Activated T-cell treated with anti-CD3 and anti-CD28 coated beads, Interleukin-2, amount 50 U/mL, for 24 hours (primary cell): Measurements from ENCODE around the gene PHF19.

Source experiments
- DNase-seq: peaks from one replicate; pipeline ENCODE4 v3.0.0-alpha.2; 2020
- H3K27ac Mint-ChIP-seq: 2 replicates; pipeline ENCODE4 v1.8.0; 2020; ENCODE audit warnings: mild to moderate bottlenecking, mixed read lengths
- H3K27me3 Mint-ChIP-seq: 2 replicates; pipeline ENCODE4 v1.8.0; 2020; ENCODE audit warnings: mixed read lengths
- H3K36me3 Mint-ChIP-seq: 2 replicates; pipeline ENCODE4 v1.8.0; 2020; ENCODE audit warnings: low read depth, mixed read lengths
- H3K4me1 Mint-ChIP-seq: 2 replicates; pipeline ENCODE4 v1.8.0; 2020; ENCODE audit warnings: low read depth, mixed read lengths
- H3K4me3 Mint-ChIP-seq: 2 replicates; pipeline ENCODE4 v1.8.0; 2020; ENCODE audit warnings: mild to moderate bottlenecking, moderate library complexity, mixed read lengths
- H3K9me3 Mint-ChIP-seq: 2 replicates; pipeline ENCODE4 v1.8.0; 2020; ENCODE audit warnings: mixed read lengths

Gene PHF19

DNA sequence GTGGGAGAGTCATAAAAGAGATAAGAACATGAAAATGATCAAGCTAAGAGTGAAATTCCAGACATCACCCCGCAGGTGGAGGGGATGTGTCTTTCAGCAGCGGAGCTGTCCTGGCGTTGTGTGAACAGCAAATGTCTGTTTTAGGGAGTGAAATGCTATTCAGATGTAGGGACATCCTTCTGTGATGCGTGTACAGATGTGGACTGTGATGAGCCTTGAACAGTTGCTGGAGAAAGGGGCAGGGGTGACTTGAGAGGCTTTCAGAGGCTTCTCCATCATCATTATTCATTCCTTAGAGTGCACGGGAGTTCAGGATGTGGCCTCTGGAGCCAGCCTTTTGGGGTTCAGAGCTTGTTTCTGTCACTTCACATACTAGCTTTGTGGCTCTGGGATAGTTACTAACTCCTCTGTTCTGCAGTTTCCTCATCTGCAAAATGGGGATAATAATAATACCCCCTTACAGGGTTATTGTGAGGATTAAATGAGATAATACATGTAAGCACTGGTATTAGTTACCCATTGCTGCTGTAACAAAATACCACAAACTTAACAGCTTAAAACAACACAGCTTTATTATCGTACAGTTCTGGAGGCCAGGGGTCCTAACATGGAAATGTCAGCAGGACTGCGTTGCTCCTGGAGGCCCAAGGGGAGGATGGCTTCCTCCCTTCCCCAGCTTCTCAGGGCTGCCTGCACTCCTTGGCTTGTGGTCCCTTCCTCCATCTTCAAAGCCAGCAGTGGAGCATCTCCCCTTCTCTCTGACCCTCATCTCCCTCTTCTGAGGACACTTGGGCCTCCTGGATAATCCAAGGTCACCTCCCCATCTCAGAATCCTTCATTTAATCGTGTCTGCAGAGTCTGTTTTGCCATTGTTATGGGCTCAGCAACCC, 40.2 kb upstream of the PHF19 start:
- no peak for DNase-seq
- peak overlapping the region; percentile 90 for H3K27ac Mint-ChIP-seq
- H3K9me3 Mint-ChIP-seq = no peaks in the 10 kb centered on the region
- peaks cover 97% of the 10 kb centered on the region for H3K36me3 Mint-ChIP-seq
- H3K4me3 Mint-ChIP-seq = peak overlapping the region; percentile 58
- peaks cover 92% of the 10 kb centered on the region for H3K4me1 Mint-ChIP-seq
- H3K27me3 Mint-ChIP-seq = no peaks in the 10 kb centered on the region

DNA sequence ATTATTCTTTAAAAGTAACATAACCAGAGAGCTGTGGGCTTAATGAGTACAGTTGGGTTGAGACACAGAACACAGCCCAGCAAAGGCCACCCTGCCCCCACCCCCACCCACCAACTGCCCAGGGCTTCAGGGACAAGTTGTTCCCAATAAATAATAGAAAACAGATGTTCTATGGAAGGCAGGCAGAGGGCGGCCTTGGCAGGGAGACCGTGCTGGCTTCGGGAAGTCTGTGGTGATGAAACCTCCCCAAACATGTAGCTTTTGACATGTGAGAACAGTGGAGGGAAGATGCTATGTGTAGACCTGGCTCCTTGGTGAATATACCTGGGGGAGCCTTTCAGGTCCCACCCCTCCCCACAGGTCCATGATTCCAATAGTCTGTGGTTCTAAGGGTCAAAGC, 39.6 kb upstream of the PHF19 start:
- peaks cover 97% of the 10 kb centered on the region for H3K36me3 Mint-ChIP-seq
- H3K4me3 Mint-ChIP-seq = peak overlapping the region; percentile 58
- no peak for DNase-seq
- H3K27ac Mint-ChIP-seq = peak overlapping the region; percentile 90
- H3K9me3 Mint-ChIP-seq = no peaks in the 10 kb centered on the region
- H3K27me3 Mint-ChIP-seq = no peaks in the 10 kb centered on the region
- peaks cover 92% of the 10 kb centered on the region for H3K4me1 Mint-ChIP-seq

DNA sequence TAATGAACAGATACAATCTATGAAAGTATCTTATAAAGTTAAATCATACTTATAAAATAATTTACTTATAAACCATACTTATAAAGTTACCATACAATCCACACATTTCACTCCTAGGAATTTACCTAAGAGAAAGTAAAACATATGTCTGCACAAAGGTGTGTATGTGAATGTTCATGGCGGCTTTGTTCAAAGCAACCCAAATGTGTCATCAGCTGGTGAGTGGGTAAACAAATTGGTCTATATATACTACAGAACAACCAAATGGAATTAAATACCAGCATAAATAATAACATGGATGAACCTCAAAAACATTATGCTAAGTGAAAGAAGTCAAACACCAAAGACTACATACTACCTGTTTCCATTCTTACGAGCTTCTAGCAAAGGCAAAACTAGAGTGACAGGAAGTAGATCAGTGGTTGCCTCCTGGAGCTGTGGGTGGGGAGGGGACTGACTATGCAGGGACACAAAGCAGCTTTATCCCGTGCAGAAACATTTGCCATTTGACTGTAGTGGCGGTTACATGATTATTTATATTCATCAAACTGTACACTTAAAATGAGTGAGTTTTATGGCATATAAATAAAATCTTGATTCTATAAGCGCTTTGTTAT, 39.0 kb upstream of the PHF19 start:
- peak overlapping the region; percentile 58 for H3K4me3 Mint-ChIP-seq
- no peaks in the 10 kb centered on the region for H3K27me3 Mint-ChIP-seq
- H3K36me3 Mint-ChIP-seq = peaks cover 97% of the 10 kb centered on the region
- peak overlapping the region; percentile 90 for H3K27ac Mint-ChIP-seq
- DNase-seq = peak; percentile 45
- H3K4me1 Mint-ChIP-seq = peaks cover 92% of the 10 kb centered on the region
- peaks cover 2% of the 10 kb centered on the region for H3K9me3 Mint-ChIP-seq

DNA sequence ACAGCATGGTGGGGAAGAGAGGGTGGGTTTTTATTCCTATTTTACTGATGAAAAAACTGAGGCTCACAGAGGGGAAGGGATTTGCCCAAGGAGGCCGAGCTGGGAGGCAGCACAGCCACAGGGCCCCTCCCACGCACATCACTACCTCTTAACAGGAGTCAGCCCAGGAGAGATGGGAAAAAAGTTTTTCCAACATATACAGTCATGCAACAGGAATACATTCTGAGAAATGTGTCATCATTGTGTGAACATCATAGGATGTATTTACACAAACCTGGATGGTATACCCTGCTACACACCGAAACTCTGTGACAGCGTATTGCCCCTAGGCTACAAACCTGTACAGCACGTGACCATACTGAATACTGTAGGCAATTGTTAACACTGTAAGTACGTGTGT, 38.0 kb upstream of the PHF19 start:
- Mint-ChIP-seq H3K4me1 (peaks cover 92% of the 10 kb centered on the region), H3K4me3 (peak overlapping the region; percentile 18), H3K9me3 (peaks cover 2% of the 10 kb centered on the region), H3K36me3 (peaks cover 97% of the 10 kb centered on the region), H3K27me3 (no peaks in the 10 kb centered on the region), H3K27ac (peak overlapping the region; percentile 94)
- DNase-seq = no peak

DNA sequence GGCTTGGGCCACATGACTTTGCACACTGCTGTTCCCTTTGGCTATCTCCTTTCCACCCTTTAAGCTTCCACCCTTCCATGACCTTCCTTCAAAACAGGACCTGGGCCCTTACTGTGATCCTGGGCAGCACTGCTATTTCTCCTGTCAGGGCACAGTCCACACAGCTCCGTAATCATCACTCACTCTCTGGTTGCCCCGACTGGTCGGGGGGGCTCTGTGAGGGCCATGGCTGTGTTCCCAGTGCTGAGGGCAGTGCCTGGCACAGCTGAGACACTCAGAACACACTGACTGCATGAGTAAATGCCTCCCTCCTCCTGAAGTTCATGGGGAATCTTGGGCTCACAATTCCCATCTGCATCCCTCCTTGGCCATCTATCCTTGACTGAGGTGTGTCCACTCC, 37.4 kb upstream of the PHF19 start:
- H3K4me1 Mint-ChIP-seq = peaks cover 92% of the 10 kb centered on the region
- H3K27ac Mint-ChIP-seq = peak overlapping the region; percentile 94

DNA sequence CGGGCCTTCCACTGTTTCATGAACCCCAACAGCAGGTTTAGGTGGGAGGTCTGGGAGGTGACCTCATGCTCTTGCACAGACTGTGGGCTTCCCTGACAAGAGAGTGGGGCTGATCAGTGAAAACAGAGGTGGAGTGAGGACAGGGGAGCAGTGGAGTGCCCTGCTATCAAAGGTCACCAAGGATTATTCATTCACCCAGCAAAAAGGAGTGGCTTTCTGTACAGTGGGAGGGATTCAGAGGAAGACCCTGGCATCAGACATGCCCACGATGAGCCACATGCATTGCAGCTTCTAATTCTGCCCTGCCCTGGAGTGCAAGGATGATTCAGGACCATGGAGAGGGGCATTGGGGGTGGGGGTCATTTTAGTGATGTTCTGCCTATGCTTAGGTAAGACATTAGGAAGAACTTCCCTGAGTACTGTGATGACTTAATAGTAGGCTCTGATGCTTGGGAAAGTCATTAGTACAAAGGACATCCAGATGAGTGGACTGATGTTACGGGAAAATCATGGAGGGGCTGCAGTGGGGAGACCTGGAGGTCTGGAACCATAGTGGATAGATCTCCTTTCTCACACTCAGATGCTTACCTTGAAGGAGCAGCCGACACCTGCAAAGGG, 36.8 kb upstream of the PHF19 start:
- peak; percentile 47 for DNase-seq
- H3K27ac Mint-ChIP-seq = peak overlapping the region; percentile 94
- peaks cover 97% of the 10 kb centered on the region for H3K36me3 Mint-ChIP-seq

More for the DNA sequence above, 37.4 kb upstream of the PHF19 start:
- H3K9me3 Mint-ChIP-seq = peaks cover 2% of the 10 kb centered on the region
- no peak for DNase-seq
- peak overlapping the region; percentile 18 for H3K4me3 Mint-ChIP-seq
- H3K27me3 Mint-ChIP-seq = no peaks in the 10 kb centered on the region
- H3K36me3 Mint-ChIP-seq = peaks cover 97% of the 10 kb centered on the region

DNA sequence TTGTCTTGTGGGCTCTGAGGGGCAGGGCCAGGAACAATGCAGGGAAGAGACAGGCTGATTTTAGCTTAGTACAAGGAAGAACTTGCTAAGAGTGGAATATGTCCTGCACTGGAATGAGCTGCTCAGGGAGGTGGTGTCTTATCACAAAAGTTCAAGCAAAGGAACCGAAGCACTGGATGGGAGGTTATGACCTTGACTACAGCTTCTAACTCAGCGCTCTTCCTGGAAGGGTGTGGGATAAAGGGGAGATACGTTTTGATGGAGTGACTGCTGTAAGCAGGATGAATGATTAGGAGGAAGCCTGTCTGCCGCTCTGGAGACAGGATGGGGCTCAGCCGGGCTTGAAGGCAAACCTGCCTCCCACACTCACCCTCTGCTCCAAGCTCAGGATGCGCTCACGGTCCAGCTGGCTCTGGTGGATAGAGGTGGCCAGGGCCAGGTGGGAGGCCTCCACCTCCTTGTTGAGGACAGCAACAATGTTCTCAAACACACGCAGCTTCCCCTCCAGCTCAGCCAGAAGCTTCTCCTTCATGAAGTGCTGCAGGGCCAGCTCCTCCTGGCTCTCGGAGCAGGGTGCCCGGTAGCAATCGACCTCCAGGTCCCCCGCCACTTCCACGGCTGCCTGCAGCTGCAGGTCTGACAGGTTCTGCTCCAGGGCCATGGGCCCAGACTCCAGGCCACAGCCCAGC, 36.1 kb upstream of the PHF19 start:
- peaks cover 98% of the 10 kb centered on the region for H3K36me3 Mint-ChIP-seq
- peaks cover 94% of the 10 kb centered on the region for H3K4me1 Mint-ChIP-seq
- H3K27me3 Mint-ChIP-seq = no peaks in the 10 kb centered on the region
- H3K9me3 Mint-ChIP-seq = peaks cover 2% of the 10 kb centered on the region
- DNase-seq = peak; percentile 33
- H3K4me3 Mint-ChIP-seq = peak overlapping the region; percentile 29
- H3K27ac Mint-ChIP-seq = peak overlapping the region; percentile 94

More for the DNA sequence above, 36.8 kb upstream of the PHF19 start:
- Mint-ChIP-seq H3K4me1 (peaks cover 92% of the 10 kb centered on the region), H3K4me3 (peak overlapping the region; percentile 29), H3K9me3 (peaks cover 2% of the 10 kb centered on the region), H3K27me3 (no peaks in the 10 kb centered on the region)

DNA sequence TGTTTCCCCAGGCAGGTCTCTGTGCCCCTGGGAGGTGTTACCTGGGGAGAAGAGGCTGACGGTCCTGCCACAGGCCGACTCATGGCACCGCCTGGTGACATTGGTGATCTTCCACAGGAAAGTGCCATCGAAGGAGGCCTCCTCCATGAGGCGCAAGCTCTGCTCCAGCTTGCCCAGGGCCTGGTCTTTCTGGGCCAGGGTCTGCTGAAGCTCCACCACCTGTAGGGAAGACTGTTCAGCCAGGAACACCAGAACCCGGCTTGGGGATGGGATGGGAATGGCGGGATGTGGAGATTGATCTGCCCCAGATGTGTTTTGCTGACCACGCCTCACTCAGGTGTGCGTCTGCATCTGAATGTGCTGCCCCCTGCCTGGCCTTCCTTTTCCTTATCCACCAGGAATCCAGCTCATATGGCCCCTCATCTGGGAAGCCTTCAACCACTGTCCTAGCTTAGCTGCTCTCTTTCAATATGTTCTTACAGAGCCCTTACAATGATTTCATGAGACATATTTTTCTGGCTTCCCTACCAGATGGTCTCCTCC, 34.4 kb upstream of the PHF19 start:
- no peak for DNase-seq
- H3K9me3 Mint-ChIP-seq = peaks cover 2% of the 10 kb centered on the region
- H3K27me3 Mint-ChIP-seq = no peaks in the 10 kb centered on the region
- H3K4me1 Mint-ChIP-seq = peaks cover 93% of the 10 kb centered on the region
- peak overlapping the region; percentile 39 for H3K4me3 Mint-ChIP-seq
- peak overlapping the region; percentile 94 for H3K27ac Mint-ChIP-seq
- peaks cover 97% of the 10 kb centered on the region for H3K36me3 Mint-ChIP-seq

DNA sequence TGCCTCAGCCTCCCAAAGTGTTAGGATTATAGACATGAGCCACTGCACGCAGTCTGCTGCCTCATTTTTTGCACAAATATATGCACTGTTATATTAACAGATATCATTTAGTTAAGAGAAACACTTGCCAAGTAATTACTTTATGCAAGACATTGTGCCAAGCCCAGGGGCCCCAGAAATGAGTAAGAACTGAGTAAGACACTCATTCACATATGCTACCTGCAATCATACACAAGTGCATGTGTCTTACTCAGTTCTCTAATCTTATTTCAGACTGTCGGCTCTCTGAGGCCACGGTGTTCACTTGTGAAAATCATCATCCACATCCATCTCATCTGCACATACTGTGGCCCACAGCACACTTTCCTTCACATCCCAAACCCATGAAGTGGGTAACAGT, 33.7 kb upstream of the PHF19 start:
- Mint-ChIP-seq H3K27me3 (no peaks in the 10 kb centered on the region), H3K27ac (peak overlapping the region; percentile 94), H3K4me3 (peak overlapping the region; percentile 36), H3K4me1 (peaks cover 94% of the 10 kb centered on the region), H3K9me3 (peaks cover 2% of the 10 kb centered on the region), H3K36me3 (peaks cover 99% of the 10 kb centered on the region)
- DNase-seq = no peak

DNA sequence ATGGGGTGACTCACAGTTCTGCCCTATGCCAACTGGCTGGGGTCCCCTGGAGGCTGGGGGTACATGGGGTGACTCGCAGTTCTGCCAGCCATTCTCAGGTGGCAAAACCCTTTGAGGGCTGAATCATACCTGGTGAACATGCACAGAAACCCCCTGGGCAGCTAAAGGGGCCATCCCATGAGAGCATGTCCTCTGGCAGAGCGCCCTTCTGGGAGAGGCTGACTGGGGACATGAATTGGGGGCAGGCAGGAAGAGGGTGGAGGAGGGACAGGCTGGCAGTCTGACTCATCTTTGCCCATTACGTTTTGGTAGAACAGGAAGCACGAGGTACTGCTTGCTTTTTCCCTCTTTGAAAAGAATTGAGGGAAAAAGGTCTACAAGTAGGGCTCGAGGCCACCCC, 32.9 kb upstream of the PHF19 start:
- peak; percentile 62 for DNase-seq
- H3K9me3 Mint-ChIP-seq = peaks cover 2% of the 10 kb centered on the region
- peaks cover 99% of the 10 kb centered on the region for H3K4me1 Mint-ChIP-seq
- peaks cover 99% of the 10 kb centered on the region for H3K36me3 Mint-ChIP-seq
- peak overlapping the region; percentile 8 for H3K4me3 Mint-ChIP-seq
- H3K27me3 Mint-ChIP-seq = no peaks in the 10 kb centered on the region
- H3K27ac Mint-ChIP-seq = peak overlapping the region; percentile 94

DNA sequence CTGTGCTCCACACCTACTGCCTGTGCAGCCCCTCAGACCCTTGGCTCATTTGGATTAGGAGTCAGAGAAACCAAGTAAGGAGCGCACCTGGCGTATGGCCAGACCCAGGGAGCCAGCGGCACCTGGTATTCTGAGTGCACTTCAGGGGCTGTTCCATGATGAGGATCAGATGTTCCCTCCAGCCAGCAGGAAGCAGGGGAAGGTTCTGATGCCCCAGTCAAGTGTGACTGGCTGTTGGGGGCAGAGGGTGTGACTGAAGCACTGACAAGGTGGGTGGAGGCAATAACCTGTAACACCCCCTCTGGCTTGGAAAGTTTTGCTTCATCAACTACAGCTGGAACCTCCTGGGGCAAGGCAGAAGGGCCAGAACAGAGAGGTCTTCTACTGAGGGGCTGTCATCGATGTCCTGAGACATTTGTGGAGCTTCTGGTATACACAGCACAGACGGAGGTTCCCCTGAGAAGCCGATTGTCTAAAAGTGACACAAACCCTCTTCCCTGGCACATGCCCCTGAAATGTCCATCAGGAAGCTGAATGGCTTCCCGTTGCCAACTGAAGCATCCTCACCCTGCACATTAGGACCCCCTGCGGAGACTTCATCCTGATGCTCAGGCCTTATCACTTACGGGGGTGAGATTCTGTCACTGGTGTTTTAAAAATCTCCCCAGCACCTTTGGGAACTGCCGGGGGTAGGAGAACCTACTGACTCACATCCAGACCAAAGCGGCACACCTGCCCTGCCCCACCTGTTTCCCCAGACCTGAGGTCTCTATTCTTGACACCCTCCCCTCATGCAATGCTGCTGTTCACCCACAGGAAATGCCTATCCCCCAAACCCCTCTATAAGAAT, 28.6 kb upstream of the PHF19 start:
- H3K9me3 Mint-ChIP-seq = no peaks in the 10 kb centered on the region
- peak overlapping the region; percentile 23 for H3K4me3 Mint-ChIP-seq
- peaks cover 96% of the 10 kb centered on the region for H3K36me3 Mint-ChIP-seq
- DNase-seq = peak; percentile 53
- H3K27me3 Mint-ChIP-seq = no peaks in the 10 kb centered on the region
- peaks cover 96% of the 10 kb centered on the region for H3K4me1 Mint-ChIP-seq
- peak overlapping the region; percentile 91 for H3K27ac Mint-ChIP-seq

DNA sequence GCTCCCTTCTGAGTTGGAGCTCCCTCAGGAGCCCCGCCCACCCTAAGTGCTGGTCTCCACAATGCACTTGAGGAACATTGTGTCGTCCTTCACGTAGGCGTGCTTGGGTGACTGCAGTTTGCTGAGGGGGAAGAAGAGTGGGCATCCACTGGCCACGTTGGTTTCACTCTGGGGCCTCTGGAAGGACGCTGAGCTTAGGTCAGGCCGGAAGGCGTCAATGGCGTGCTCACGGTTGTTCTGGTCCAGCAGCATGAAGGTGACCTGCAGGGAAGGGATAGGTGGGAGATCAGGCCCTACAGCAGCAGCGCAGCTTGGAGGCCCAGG, 28.0 kb upstream of the PHF19 start:
- peaks cover 96% of the 10 kb centered on the region for H3K4me1 Mint-ChIP-seq
- H3K27ac Mint-ChIP-seq = peak overlapping the region; percentile 91
- no peak overlapping the region for H3K4me3 Mint-ChIP-seq
- no peak for DNase-seq
- H3K36me3 Mint-ChIP-seq = peaks cover 96% of the 10 kb centered on the region
- H3K9me3 Mint-ChIP-seq = no peaks in the 10 kb centered on the region
- H3K27me3 Mint-ChIP-seq = no peaks in the 10 kb centered on the region

DNA sequence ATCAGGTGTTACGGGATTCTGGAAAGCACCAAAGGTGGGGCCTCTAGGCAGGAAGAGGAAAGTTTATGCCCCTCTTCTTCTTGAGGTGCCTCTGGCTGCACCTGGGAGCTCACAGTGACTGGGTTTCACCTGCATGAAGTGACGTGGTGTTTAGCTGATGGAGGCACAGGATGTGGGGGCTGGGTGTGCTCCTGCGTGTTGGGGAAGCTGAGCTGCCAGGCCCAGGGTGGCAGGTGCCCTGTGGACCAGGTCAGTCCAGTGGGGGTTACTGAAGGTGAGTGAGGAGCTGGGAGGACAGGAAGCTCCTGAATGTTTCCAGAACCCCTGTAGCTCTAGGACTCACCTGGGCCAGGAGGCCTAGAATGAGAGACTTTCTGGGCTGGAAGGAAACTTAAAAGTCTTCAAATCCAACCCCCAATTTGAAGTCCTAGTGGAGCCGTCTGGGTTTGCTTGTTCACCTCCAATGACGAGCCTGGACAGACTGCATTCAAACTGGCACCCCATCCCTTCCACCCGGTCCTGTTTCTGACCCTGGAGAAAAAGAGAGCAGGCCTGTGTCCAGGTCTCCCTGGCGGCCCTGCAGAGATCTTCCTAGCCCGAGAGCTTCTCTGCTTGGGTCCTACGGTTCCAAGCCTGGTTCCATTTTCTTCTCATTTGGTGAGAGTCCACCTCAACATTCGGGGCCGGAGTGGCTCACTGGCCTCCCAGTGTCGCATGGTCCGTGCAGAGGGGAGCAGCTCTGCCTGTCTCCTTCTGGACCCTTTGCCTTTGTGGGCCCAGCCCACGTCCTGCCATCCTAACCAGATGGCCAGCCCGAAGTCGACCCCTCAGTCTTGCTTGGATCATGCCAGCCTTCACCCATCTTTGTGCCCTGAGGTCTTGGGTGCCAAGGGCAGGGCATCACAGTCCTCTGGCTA, 27.3 kb upstream of the PHF19 start:
- Mint-ChIP-seq H3K9me3 (no peaks in the 10 kb centered on the region), H3K36me3 (peaks cover 95% of the 10 kb centered on the region), H3K4me3 (peak overlapping the region; percentile 8), H3K27ac (peak overlapping the region; percentile 91), H3K27me3 (no peaks in the 10 kb centered on the region), H3K4me1 (peaks cover 95% of the 10 kb centered on the region)
- DNase-seq = peak; percentile 54
